Measurements from ENCODE around the gene TRMT2B.
"Not testable (repeated sequence)": the region's sequence is repeated elsewhere in the genome, so short reads cannot be mapped to it uniquely, and the experiment has no call there.

Gene TRMT2B, protein sequence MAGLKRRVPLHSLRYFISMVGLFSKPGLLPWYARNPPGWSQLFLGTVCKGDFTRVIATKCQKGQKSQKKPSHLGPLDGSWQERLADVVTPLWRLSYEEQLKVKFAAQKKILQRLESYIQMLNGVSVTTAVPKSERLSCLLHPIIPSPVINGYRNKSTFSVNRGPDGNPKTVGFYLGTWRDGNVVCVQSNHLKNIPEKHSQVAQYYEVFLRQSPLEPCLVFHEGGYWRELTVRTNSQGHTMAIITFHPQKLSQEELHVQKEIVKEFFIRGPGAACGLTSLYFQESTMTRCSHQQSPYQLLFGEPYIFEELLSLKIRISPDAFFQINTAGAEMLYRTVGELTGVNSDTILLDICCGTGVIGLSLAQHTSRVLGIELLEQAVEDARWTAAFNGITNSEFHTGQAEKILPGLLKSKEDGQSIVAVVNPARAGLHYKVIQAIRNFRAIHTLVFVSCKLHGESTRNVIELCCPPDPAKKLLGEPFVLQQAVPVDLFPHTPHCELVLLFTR

DNA sequence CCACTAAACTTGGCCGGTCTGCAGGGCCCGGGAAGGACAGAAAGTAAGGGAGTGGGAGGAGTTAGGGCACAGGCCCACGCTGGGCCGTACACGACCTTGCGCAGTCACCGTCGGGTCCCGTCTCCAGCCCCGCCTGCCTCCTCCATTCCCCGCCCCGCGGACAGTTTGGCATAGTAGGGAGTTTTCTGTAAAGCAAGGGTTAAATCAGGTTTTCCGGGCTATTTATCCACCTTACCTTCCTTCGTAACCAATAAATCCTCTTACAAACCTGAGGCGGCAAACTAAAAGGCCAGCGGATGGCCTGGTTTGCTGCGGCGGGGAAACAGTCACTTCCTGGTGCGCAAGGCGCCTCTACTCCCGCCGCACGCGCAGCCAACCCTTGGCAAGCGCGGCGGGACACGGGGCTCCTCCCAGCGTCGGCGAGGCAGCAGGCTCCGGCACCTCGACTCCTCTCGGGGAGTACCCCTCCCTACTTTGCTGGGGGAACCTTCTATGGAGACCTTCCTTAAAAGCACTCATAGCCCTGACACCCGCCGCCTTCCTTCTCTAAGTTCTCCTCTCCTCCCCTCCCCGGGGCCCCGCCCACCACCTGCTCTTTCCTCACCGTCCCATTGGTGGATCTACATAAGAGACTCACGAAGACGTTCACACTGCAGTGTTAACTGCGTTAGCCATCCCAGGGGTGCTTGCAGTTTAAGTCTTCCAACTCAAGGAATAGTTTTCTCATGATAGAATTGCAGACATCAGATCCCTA is at the start of gene TRMT2B:
Gene TRMT2B (minus strand): TSS at position 563 of the 754 bp plus-strand sequence. CDS start 9,822 bp downstream, outside the sequence.
- intact Hi-C loops (cut with micrococcal nuclease) = loop anchor here (1.0 kb wide), 1 partner anchor 46 kb away; no protein-coding TSS in a partner anchor
- H3K4me1 Mint-ChIP-seq (ENCODE audit: low read depth) = peaks cover 18% of the 10 kb centered on the region

DNA sequence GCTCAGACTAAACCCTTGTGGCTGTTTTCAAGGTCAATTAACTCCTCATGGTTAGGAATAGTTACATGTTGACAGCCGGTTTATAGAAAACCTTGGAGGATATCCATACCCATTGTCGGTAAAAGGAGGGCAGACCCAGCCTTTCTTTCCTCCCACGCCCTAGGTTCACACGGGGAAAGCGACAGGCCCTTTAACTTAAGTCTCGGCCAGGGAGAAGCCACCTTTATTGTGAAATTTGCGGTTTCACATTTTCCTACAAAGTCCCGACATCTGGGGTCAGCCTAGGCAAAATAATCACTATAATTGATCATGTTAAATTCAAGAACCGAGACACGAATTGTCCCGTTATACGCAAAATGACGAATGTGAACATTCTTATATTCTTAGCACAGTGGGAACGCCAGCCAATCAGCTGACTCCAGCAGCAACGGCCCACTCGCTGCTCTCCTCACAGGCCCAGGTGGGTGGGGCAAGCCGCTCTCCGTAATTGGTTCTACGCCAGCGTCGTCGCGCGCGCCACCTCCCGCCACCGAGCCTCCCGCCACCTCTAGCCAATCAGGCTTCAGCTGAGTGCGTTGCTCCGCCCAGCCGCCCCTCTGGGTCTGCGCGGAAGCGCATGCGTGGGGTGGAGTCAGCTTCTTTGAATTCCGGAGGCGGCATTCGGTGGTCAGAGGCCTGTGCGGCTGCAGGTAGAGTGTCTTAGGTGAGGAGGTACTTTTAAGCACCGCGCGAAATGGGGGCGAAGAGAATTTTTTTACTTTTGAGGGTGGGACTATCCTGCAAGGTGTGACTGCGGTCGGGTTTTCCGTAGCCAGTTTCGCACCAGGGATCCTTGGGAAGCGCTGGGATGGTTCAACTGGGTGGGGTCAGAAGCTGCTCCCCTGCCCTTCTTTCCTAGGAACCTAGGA is 45.9 kb upstream of the TRMT2B start, which contains the start of gene CENPI:
Gene CENPI (plus strand): TSS at position 659 of the 908 bp plus-strand sequence. CDS start 2,867 bp downstream, outside the sequence.
- Mint-ChIP-seq H3K27me3 (no peaks in the 10 kb centered on the region), H3K36me3 (ENCODE audit: low read depth) (no peaks in the 10 kb centered on the region), H3K9me3 (no peaks in the 10 kb centered on the region), H3K27ac (peak within 1 kb of the TSS; percentile 86), H3K4me1 (ENCODE audit: low read depth) (peaks cover 18% of the 10 kb centered on the region), H3K4me3 (peak within 1 kb of the TSS; percentile 95)
- intact Hi-C loops (cut with micrococcal nuclease) = loop anchor here (1.0 kb wide), 1 partner anchor 46 kb away; no protein-coding TSS in a partner anchor

More for the DNA sequence above, at the start of gene TRMT2B:
- peaks cover 21% of the 10 kb centered on the region for H3K36me3 Mint-ChIP-seq (ENCODE audit: low read depth)
- no peaks in the 10 kb centered on the region for H3K9me3 Mint-ChIP-seq
- H3K27me3 Mint-ChIP-seq = no peaks in the 10 kb centered on the region
- H3K27ac Mint-ChIP-seq = peak within 1 kb of the TSS; percentile 98
- peak within 1 kb of the TSS; percentile 83 for H3K4me3 Mint-ChIP-seq

DNA sequence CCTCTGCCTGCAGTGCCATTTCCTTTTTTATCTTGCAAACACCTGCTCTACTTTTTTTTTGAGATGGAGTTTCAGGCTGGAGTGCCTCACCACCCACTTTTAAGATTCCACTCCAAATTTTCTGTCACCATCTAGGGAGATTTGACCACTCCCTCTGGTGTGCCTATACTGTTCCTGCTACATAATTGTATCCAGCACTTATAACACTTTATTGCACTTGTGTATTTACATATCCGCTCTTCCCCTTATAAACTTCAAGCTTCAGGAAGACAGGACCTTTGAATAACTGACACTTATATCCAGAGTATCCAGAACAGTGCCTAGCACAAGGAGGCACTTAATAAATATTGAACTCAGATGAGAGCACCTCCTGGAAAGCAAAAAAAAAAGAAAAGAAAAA is 39.9 kb upstream of the TRMT2B start:
- intact Hi-C loops (cut with micrococcal nuclease) = no loop called here
- no peaks in the 10 kb centered on the region for H3K4me1 Mint-ChIP-seq (ENCODE audit: low read depth)
- no peaks in the 10 kb centered on the region for H3K36me3 Mint-ChIP-seq (ENCODE audit: low read depth)
- H3K27me3 Mint-ChIP-seq = no peaks in the 10 kb centered on the region
- H3K27ac Mint-ChIP-seq = no peak overlapping the region
- no peaks in the 10 kb centered on the region for H3K9me3 Mint-ChIP-seq
- no peak overlapping the region for H3K4me3 Mint-ChIP-seq

DNA sequence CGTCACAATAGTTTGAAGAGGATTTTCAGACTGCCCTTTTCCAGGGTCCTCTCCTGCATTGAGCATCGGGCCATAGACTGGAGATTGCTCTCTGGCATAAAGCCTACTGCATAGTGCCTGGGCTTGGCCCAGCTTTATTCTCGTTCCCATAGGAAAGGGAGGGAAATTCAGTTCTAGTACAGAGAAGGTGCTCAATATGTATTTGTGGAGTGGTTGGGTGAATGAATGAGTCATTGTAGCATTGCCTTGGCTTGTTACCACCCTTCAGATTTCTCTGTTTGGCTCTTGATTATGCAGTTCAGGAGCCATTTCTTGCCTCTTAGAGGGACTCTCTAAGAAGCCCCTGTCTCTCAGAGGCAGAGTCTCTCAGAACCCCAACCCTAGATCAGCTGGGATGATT is 29.3 kb upstream of the TRMT2B start:
- intact Hi-C loops (cut with micrococcal nuclease) = no loop called here
- Mint-ChIP-seq H3K4me1 (ENCODE audit: low read depth) (peaks cover 9% of the 10 kb centered on the region), H3K36me3 (ENCODE audit: low read depth) (no peaks in the 10 kb centered on the region), H3K27ac (no peak overlapping the region), H3K9me3 (no peaks in the 10 kb centered on the region), H3K27me3 (peaks cover 23% of the 10 kb centered on the region), H3K4me3 (no peak overlapping the region)

DNA sequence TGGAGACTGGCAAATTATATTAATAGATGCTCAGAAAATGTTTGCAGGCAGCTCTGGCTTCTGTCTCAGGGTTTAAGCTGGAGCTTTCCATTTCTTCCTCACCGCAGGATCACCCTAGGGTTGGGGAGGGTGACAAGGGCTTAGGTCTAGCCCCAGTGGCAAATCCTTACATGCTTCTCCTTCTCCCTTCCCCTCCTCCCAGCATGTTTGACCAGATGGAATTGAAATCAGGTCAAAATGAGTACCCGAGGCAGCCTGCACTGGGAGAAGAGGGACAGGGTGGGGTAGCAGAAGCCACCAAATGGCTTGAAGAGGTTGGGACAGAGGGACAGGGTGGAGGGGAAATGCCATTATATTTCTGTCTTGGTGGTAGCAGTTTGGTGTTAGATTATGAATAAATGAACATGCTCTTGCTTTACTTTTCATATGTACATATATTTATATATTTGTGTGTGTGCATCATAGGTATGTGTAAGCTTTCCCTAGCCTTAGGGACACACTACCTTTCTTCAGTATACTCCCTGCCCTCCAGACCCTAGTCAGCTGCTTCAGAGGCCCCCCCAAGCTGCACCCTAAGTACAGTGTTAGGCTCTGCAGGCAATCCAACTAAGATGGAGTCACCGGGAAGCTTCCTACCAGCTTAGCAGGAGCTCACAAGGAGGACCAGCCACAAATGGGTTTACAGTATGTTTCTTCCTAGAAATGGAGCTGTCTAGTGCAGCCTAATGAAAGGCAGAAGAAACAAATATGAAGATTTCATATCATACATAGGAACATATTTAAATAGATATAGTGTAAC is 28.6 kb upstream of the TRMT2B start:
- H3K36me3 Mint-ChIP-seq (ENCODE audit: low read depth) = no peaks in the 10 kb centered on the region
- no peaks in the 10 kb centered on the region for H3K9me3 Mint-ChIP-seq
- peaks cover 9% of the 10 kb centered on the region for H3K4me1 Mint-ChIP-seq (ENCODE audit: low read depth)
- intact Hi-C loops (cut with micrococcal nuclease) = no loop called here
- H3K27me3 Mint-ChIP-seq = peaks cover 23% of the 10 kb centered on the region
- H3K4me3 Mint-ChIP-seq = no peak overlapping the region
- H3K27ac Mint-ChIP-seq = no peak overlapping the region

DNA sequence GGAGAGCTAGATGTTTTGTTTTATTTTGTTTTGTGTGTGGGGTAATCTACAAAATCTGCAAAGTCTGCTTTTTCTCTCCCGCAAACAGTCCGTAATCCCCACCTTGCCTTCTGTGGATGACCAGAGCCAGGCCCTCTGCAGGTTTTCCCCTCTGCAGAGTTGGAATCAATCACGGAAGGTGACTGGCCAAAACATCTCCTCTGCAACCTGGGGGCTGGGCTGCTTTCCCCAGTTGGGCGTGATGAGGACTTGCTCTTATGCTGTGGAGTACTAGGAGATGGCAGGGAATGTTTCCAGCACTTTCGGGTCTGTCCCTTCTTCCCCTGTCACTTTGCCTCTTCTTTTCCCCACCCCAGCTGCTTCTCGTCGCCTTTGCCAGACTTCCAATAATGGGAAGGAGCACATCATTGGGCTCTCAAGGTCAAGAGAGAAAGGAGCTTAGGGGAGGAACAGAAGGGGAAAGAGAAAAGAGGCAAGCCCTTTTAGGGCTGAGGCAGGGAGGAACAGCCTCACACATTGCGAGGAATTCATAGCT is 27.9 kb upstream of the TRMT2B start:
- Mint-ChIP-seq H3K4me1 (ENCODE audit: low read depth) (peaks cover 9% of the 10 kb centered on the region), H3K27ac (no peak overlapping the region), H3K36me3 (ENCODE audit: low read depth) (no peaks in the 10 kb centered on the region), H3K9me3 (no peaks in the 10 kb centered on the region), H3K4me3 (no peak overlapping the region), H3K27me3 (peaks cover 23% of the 10 kb centered on the region)
- intact Hi-C loops (cut with micrococcal nuclease) = no loop called here

DNA sequence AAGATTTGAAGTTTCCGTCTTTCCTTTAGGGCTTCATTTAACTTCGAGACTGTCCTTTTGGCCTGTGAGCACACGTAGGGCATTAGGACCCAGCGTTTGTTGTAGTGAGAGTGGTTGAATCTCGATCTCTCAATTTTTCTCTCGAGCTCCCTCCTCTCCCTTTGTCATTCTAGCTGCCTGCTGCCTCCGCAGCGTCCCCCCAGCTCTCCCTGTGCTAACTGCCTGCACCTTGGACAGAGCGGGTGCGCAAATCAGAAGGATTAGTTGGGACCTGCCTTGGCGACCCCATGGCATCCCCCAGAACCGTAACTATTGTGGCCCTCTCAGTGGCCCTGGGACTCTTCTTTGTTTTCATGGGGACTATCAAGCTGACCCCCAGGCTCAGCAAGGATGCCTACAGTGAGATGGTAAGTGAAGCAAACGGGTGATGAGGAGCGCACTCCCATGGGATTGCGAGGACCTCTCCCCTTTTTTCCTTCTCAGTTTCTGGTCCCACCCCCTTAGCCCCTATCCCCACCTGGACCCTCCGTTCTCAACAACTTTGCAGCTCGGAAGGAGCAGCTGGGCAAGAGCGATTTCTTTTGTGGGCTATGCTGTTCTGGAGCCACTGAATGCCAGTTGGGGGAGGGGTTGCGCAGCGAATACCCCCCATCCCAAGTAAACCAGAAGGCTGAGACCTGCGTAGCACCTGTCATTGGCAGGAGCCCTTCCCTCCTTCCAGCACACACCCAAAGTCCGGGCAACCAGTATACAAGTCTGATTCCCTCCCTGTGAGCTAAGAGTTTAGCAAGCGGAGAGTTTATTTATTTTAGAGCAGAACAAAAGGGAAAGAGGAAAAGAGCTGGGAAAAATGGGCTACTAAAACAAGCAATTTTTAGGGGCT is 27.0 kb upstream of the TRMT2B start, which contains the start of gene TMEM35A:
Gene TMEM35A (plus strand): TSS at position 164 of the 883 bp plus-strand sequence. CDS start 124 bp downstream, at position 288.
- intact Hi-C loops (cut with micrococcal nuclease) = no loop called here
- no peaks in the 10 kb centered on the region for H3K36me3 Mint-ChIP-seq (ENCODE audit: low read depth)

DNA sequence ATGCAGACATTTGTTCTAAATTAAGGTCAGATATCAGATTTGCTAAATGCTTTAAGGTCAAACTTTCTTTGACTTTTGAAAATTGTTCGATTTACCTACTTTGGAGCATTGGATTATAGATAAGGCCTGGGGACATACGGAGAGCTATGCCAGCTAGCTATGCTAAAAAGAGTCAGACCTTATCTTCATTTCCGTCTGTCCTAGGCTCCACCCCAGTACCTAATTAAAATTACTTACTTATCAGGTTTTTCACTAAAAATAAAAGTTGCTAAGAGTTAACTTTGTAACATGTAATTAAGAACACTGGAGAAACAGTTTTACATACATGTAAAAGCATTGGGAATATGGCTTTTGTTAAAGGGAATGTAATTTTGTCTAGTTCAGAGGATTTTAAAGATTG is 19.7 kb upstream of the TRMT2B start:
- H3K36me3 Mint-ChIP-seq (ENCODE audit: low read depth) = no peaks in the 10 kb centered on the region
- intact Hi-C loops (cut with micrococcal nuclease) = no loop called here
- no peaks in the 10 kb centered on the region for H3K4me1 Mint-ChIP-seq (ENCODE audit: low read depth)
- H3K27ac Mint-ChIP-seq = no peak overlapping the region
- no peaks in the 10 kb centered on the region for H3K27me3 Mint-ChIP-seq
- no peak overlapping the region for H3K4me3 Mint-ChIP-seq
- H3K9me3 Mint-ChIP-seq = no peaks in the 10 kb centered on the region

More for the DNA sequence above, 27.0 kb upstream of the TRMT2B start, which contains the start of gene TMEM35A:
- Mint-ChIP-seq H3K27me3 (peaks cover 23% of the 10 kb centered on the region), H3K4me3 (no peak within 1 kb of the TSS), H3K4me1 (ENCODE audit: low read depth) (peaks cover 9% of the 10 kb centered on the region), H3K9me3 (no peaks in the 10 kb centered on the region), H3K27ac (no peak within 1 kb of the TSS)

DNA sequence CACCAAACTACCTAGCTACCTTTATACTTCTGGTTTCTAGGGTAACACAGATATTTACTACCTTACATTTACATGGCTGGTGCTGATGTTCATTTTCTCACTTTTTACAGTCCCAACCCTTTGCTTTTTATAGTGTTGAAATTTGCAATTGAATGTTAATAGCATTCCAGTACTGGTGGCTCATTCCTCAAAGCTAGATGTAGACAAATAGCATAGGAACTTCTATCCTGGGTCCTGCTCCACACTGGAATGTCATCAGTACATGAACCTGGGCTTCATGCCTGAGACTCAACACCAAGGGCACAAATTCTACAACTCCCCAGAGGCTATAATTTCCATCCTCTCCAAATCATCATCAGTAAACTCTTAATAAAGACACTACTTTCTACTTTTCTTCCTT is 10.3 kb upstream of the TRMT2B start:
- Mint-ChIP-seq H3K4me3 (no peak overlapping the region), H3K36me3 (ENCODE audit: low read depth) (no peaks in the 10 kb centered on the region), H3K9me3 (no peaks in the 10 kb centered on the region), H3K4me1 (ENCODE audit: low read depth) (peaks cover 2% of the 10 kb centered on the region), H3K27ac (no peak overlapping the region), H3K27me3 (no peaks in the 10 kb centered on the region)
- intact Hi-C loops (cut with micrococcal nuclease) = no loop called here

DNA sequence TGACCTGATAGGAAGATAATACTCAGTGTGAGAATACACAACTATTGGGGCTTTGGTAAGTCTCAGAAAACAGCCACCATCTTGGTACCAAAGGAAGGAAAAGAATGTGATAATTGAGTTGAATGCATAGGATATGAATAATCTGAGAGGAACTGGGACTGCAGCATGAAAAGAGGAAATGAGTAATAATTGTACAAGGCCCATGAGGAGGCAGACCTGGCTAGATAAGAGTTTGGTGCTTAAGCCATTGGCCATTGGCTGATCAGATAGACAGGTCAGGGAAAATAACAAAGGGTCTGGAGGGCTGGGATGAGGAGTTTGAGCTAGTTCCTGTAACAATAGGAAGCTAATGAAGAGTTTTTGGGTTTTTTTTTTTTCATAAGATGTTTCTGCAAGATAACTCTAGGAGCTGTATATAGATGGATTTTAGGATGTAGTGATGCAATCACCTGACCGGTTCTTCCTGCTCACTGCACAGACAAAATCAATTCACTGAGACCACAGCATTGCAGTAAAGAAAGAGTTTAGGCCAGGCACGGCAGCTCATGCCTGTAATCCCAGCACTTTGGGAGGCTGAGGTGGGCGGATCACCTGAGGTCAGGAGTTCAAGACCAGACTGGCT is 5.3 kb upstream of the TRMT2B start:
- no peaks in the 10 kb centered on the region for H3K9me3 Mint-ChIP-seq
- H3K4me3 Mint-ChIP-seq = no peak overlapping the region
- H3K27me3 Mint-ChIP-seq = no peaks in the 10 kb centered on the region
- H3K27ac Mint-ChIP-seq = no peak overlapping the region
- intact Hi-C loops (cut with micrococcal nuclease) = no loop called here
- H3K4me1 Mint-ChIP-seq (ENCODE audit: low read depth) = peaks cover 12% of the 10 kb centered on the region
- no peaks in the 10 kb centered on the region for H3K36me3 Mint-ChIP-seq (ENCODE audit: low read depth)

DNA sequence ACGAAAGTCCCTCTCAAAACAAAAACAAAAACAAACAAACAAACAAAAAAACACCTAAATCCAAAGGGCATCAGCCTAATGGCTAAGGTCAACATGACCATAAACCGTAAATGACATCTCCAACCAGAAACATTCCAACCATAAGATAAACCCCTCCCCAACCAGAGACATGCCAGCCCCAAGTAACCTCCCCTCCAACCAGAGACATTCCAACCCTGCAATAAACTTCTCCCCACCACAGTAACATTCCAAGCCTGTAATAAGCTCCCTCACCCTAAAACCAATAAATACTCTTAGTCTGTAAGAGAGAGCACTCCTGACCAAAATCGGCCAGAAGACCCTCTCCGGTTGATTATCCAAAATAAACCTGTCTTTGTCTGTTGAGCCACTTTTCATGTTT is 4.6 kb upstream of the TRMT2B start:
- H3K27me3 Mint-ChIP-seq; H3K36me3 Mint-ChIP-seq (ENCODE audit: low read depth); H3K9me3 Mint-ChIP-seq; H3K27ac Mint-ChIP-seq; H3K4me3 Mint-ChIP-seq; intact Hi-C loops (cut with micrococcal nuclease): not testable (repeated sequence)
- peaks cover 12% of the 10 kb centered on the region for H3K4me1 Mint-ChIP-seq (ENCODE audit: low read depth)
